GM23338 (cell line): ENCODE data around the gene ACOT8. TPM values are rescaled to one million over a fixed set of nuclear protein-coding genes. Genes with fewer than 3 reads are reported as not detected.

Experiments used
- ATAC-seq: fragments of 200-7000 bp; cut with Tn5 transposase; 3 replicates; pipeline ENCODE4 v1.9.1; 2020
- DNase-seq: peaks from one replicate; pipeline ENCODE4 v3.0.0-alpha.2; 2015; ENCODE audit warnings: low spot score
- H2AFZ ChIP-seq: fragments of 200-600 bp; sonication (generic); 2 replicates; pipeline ENCODE4 v1.8.0; 2016; ENCODE audit warnings: antibody characterized with exemption, mild to moderate bottlenecking, moderate library complexity
- H3F3A ChIP-seq: fragments of 200-600 bp; sonication (generic); replicated peaks from 2 replicates; pipeline ENCODE4 v1.8.0; 2017; ENCODE audit warnings: antibody characterized with exemption, mixed run types, low read depth
- H3K27ac ChIP-seq: fragments of 200-600 bp; sonication (generic); 2 replicates; pipeline ENCODE4 v1.6.1; 2016; ENCODE audit warnings: low read depth
- H3K27me3 ChIP-seq: fragments of 200-600 bp; sonication (generic); 2 replicates; pipeline ENCODE4 v1.8.0; 2016; ENCODE audit warnings: mild to moderate bottlenecking, mixed run types, moderate library complexity; ENCODE audit not compliant: insufficient read depth
- H3K36me3 ChIP-seq: fragments of 200-600 bp; sonication (generic); 2 replicates; pipeline ENCODE4 v1.8.0; 2016; ENCODE audit warnings: mild to moderate bottlenecking; ENCODE audit not compliant: insufficient read depth
- H3K4me1 ChIP-seq: fragments of 200-600 bp; sonication (generic); 2 replicates; pipeline ENCODE4 v1.8.0; 2016; ENCODE audit warnings: mild to moderate bottlenecking, moderate library complexity; ENCODE audit not compliant: insufficient read depth
- H3K4me2 ChIP-seq: fragments of 200-600 bp; sonication (generic); 2 replicates; pipeline ENCODE4 v1.7.1; 2017; ENCODE audit warnings: mixed run types
- H3K4me3 ChIP-seq: fragments of 200-600 bp; sonication (generic); 2 replicates; pipeline ENCODE4 v1.6.1; 2016; ENCODE audit warnings: mixed run types
- H3K79me2 ChIP-seq: fragments of 200-600 bp; sonication (generic); replicated peaks from 2 replicates; pipeline ENCODE4 v1.8.0; 2017; ENCODE audit warnings: mild to moderate bottlenecking; ENCODE audit not compliant: insufficient read depth
- H3K9me2 ChIP-seq: fragments of 200-600 bp; sonication (generic); 2 replicates; pipeline ENCODE4 v1.8.0; 2017; ENCODE audit not compliant: insufficient read depth
- H4K20me1 ChIP-seq: fragments of 200-600 bp; sonication (generic); replicated peaks from 2 replicates; pipeline ENCODE4 v1.8.0; 2017; ENCODE audit warnings: mild to moderate bottlenecking; ENCODE audit not compliant: insufficient read depth
- H3K27ac Mint-ChIP-seq: 2 replicates; pipeline ENCODE4 v1.8.0; 2020; ENCODE audit warnings: inconsistent platforms, mild to moderate bottlenecking, moderate library complexity, mixed read lengths
- H3K27me3 Mint-ChIP-seq: 3 replicates; pipeline ENCODE4 v1.8.0; 2022; ENCODE audit warnings: low read depth, mild to moderate bottlenecking, moderate library complexity, mixed read lengths, inconsistent platforms; ENCODE audit not compliant: insufficient read depth, poor library complexity
- H3K36me3 Mint-ChIP-seq: 3 replicates; pipeline ENCODE4 v1.8.0; 2021; ENCODE audit warnings: low read depth, mild to moderate bottlenecking, inconsistent platforms, moderate library complexity, mixed read lengths
- H3K4me1 Mint-ChIP-seq: 3 replicates; pipeline ENCODE4 v1.8.0; 2020; ENCODE audit warnings: mild to moderate bottlenecking, inconsistent platforms, mixed read lengths
- H3K4me3 Mint-ChIP-seq: 3 replicates; pipeline ENCODE4 v1.8.0; 2021; ENCODE audit warnings: moderate library complexity, mild to moderate bottlenecking, inconsistent platforms, mixed read lengths
- H3K9me3 Mint-ChIP-seq: 3 replicates; pipeline ENCODE4 v1.8.0; 2020; ENCODE audit warnings: moderate library complexity, mild to moderate bottlenecking, inconsistent platforms, mixed read lengths
- EZH2 ChIP-seq: fragments of 200-600 bp; sonication (generic); IDR thresholded peaks from one replicate; pipeline ENCODE4 v1.8.0; 2017; ENCODE audit warnings: antibody characterized with exemption, mild to moderate bottlenecking, low read depth; ENCODE audit not compliant: unreplicated experiment
- JUNB ChIP-seq: IDR thresholded peaks from one replicate; pipeline ENCODE4 v1.6.1; 2016; ENCODE audit warnings: antibody characterized with exemption; ENCODE audit not compliant: unreplicated experiment
- NANOG ChIP-seq: IDR thresholded peaks from 2 replicates; pipeline ENCODE4 v1.6.1; 2016; ENCODE audit warnings: antibody characterized with exemption, borderline replicate concordance
- STAT1 ChIP-seq: IDR thresholded peaks from one replicate; pipeline ENCODE4 v1.6.1; 2016; ENCODE audit warnings: antibody characterized with exemption; ENCODE audit not compliant: unreplicated experiment
- ZNF114 ChIP-seq: fragments of 250-450 bp; sonication (Bioruptor Pico); IDR thresholded peaks from 2 replicates; pipeline ENCODE4 v1.5.0; 2020; ENCODE audit warnings: mild to moderate bottlenecking, moderate library complexity
- ZNF331 ChIP-seq: fragments of 250-450 bp; sonication (Bioruptor Pico); IDR thresholded peaks from 2 replicates; pipeline ENCODE4 v1.5.0; 2020; ENCODE audit warnings: low read depth, mild to moderate bottlenecking, moderate library complexity
- polyA plus RNA-seq: library from polyadenylated mRNA; unstranded; fragments of >200 nt; fragmentation: Nextera tagmentation; extraction: Ambion mirVana; gene quantifications from 2 replicates; pipeline ENCODE4 v1.2.1, GENCODE V29; 2016
- total RNA-seq: library from RNA; depleted of rRNA; stranded (reverse); fragments of >200 nt; shearing (Covaris generic); gene quantifications from 2 replicates; pipeline ENCODE4 v1.2.3, GENCODE V29; 2014
- TF ChIP-seq, protein P1 (sequence below): IDR thresholded peaks from one replicate; pipeline ENCODE4 v1.6.1; 2018; ENCODE audit warnings: antibody characterized with exemption; ENCODE audit not compliant: unreplicated experiment
- TF ChIP-seq, protein P2 (sequence below): IDR thresholded peaks from 2 replicates; pipeline ENCODE4 v1.6.1; 2016; ENCODE audit warnings: antibody characterized with exemption

ACOT8 gene
- total and polyA plus RNA-seq, 2 experiments from 2014 or later = 42.0 to 75.2 TPM

DNA sequence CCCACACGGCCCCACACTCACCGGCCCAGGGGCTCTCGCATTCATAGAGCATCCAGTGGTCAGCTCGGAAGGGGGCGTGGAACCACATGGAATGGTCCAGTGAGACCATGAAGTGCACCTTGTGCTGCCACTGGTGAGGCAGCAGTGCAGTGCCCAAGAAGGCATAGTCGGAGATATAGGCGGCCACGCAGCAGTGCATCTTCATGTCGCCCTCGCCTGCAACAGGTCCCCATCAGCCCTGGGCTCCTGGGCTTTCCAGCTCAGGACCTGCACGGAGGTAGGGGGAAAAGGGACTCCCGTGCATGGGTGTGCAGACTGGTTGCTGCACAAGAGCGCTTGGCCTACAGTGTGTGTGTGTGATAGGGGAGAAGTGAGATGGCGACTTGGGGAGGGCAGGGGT lies 13.7 kb downstream of the ACOT8 start:
- Mint-ChIP-seq H3K27ac (no peak overlapping the region), H3K36me3 (peaks cover 28% of the 10 kb centered on the region), H3K4me1 (no peaks in the 10 kb centered on the region), H3K27me3 (peaks cover 7% of the 10 kb centered on the region), H3K9me3 (no peaks in the 10 kb centered on the region), H3K4me3 (no peak overlapping the region)
- TF ChIP-seq, protein P1, sequence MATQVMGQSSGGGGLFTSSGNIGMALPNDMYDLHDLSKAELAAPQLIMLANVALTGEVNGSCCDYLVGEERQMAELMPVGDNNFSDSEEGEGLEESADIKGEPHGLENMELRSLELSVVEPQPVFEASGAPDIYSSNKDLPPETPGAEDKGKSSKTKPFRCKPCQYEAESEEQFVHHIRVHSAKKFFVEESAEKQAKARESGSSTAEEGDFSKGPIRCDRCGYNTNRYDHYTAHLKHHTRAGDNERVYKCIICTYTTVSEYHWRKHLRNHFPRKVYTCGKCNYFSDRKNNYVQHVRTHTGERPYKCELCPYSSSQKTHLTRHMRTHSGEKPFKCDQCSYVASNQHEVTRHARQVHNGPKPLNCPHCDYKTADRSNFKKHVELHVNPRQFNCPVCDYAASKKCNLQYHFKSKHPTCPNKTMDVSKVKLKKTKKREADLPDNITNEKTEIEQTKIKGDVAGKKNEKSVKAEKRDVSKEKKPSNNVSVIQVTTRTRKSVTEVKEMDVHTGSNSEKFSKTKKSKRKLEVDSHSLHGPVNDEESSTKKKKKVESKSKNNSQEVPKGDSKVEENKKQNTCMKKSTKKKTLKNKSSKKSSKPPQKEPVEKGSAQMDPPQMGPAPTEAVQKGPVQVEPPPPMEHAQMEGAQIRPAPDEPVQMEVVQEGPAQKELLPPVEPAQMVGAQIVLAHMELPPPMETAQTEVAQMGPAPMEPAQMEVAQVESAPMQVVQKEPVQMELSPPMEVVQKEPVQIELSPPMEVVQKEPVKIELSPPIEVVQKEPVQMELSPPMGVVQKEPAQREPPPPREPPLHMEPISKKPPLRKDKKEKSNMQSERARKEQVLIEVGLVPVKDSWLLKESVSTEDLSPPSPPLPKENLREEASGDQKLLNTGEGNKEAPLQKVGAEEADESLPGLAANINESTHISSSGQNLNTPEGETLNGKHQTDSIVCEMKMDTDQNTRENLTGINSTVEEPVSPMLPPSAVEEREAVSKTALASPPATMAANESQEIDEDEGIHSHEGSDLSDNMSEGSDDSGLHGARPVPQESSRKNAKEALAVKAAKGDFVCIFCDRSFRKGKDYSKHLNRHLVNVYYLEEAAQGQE = no peak
- no peak for TF ChIP-seq ZNF114
- TF ChIP-seq STAT1 = no peak
- no peak for TF ChIP-seq NANOG
- no peak for TF ChIP-seq EZH2
- TF ChIP-seq JUNB = no peak
- TF ChIP-seq, protein P2, sequence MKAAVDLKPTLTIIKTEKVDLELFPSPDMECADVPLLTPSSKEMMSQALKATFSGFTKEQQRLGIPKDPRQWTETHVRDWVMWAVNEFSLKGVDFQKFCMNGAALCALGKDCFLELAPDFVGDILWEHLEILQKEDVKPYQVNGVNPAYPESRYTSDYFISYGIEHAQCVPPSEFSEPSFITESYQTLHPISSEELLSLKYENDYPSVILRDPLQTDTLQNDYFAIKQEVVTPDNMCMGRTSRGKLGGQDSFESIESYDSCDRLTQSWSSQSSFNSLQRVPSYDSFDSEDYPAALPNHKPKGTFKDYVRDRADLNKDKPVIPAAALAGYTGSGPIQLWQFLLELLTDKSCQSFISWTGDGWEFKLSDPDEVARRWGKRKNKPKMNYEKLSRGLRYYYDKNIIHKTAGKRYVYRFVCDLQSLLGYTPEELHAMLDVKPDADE = no peak
- Histone ChIP-seq H4K20me1 (no peaks in the 10 kb centered on the region; the same call in none of the 2 replicates), H3K27me3 (no peaks in the 10 kb centered on the region), H3F3A (peaks cover 12% of the 10 kb centered on the region; the same call in 1 of the 2 replicates), H3K36me3 (peaks cover 16% of the 10 kb centered on the region; the same call in 1 of the 2 replicates), H3K4me3 (no peak overlapping the region), H3K4me2 (no peak overlapping the region), H3K9me2 (no peaks in the 10 kb centered on the region), H3K27ac (no peak overlapping the region), H2AFZ (no peak overlapping the region), H3K79me2 (no peaks in the 10 kb centered on the region), H3K4me1 (no peaks in the 10 kb centered on the region; the same call in 1 of the 2 replicates)
- DNase-seq (no peak), ATAC-seq (no peak)

DNA sequence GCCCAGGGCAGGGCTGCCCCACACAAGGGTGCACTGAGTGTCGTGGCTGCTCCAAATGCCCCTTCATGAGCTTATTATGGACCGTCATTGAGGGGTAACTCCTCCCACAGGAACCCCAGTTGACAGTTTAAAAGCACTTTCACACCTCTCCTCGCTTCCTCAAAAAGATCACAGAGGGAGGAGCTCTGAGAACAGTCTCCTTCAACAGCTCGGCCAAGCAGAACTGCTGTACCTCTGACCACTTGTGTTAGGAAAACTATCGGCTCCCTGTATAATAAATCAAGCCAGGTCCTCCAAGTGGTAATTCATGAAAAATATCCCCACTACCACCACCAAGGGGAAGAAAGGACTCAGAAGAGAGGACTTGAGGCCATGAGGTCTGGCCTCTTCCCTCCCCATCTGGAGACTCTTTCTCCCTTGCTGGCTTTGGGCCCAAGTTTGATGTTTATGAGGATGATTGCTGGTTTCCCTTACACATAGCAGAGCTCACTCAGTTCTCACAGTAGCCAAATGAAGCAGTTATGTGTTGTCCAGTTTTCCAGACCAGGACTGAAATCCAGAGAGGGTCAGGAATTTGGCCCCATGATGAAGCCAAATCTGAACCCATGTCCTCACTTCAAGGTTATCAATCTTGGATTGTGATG lies 14.9 kb downstream of the ACOT8 start:
- no peak overlapping the region for H3K4me2 ChIP-seq
- DNase-seq = no peak
- H3K27me3 Mint-ChIP-seq = peaks cover 7% of the 10 kb centered on the region
- no peaks in the 10 kb centered on the region; the same call in 1 of the 2 replicates for H3K4me1 ChIP-seq
- no peak overlapping the region for H3K27ac Mint-ChIP-seq
- no peak overlapping the region for H3K27ac ChIP-seq
- no peak for ATAC-seq
- H3K4me3 Mint-ChIP-seq = no peak overlapping the region; the same call in 2 of the 3 replicates
- no peaks in the 10 kb centered on the region for H3K9me3 Mint-ChIP-seq
- H3K9me2 ChIP-seq = no peaks in the 10 kb centered on the region
- H3K36me3 ChIP-seq = peaks cover 16% of the 10 kb centered on the region; the same call in 1 of the 2 replicates
- H2AFZ ChIP-seq = no peak overlapping the region
- no peaks in the 10 kb centered on the region for H3K27me3 ChIP-seq
- H3K4me3 ChIP-seq = no peak overlapping the region
- H4K20me1 ChIP-seq = peaks cover 2% of the 10 kb centered on the region
- peaks cover 28% of the 10 kb centered on the region for H3K36me3 Mint-ChIP-seq
- no peak for TF ChIP-seq STAT1
- TF ChIP-seq ZNF331 (CRISPR knock-in tag) = no peak
- no peak for TF ChIP-seq ZNF114
- TF ChIP-seq JUNB = no peak
- no peak for TF ChIP-seq EZH2
- peaks cover 12% of the 10 kb centered on the region; the same call in 1 of the 2 replicates for H3F3A ChIP-seq
- H3K4me1 Mint-ChIP-seq = no peaks in the 10 kb centered on the region
- no peaks in the 10 kb centered on the region for H3K79me2 ChIP-seq
